Measurements from ENCODE around the gene METTL17. TPM values are rescaled to one million over a fixed set of nuclear protein-coding genes. Genes with fewer than 3 reads are reported as not detected.
A peak's percentile ranks its signal among the peaks of the same experiment; 100 is the strongest.

The METTL17 gene
- total and polyA plus RNA-seq, 2 of the 13 experiments (the other 11 are each of a cell fraction or from before 2014, with no cell fraction given), result 122 to 199 TPM

DNA sequence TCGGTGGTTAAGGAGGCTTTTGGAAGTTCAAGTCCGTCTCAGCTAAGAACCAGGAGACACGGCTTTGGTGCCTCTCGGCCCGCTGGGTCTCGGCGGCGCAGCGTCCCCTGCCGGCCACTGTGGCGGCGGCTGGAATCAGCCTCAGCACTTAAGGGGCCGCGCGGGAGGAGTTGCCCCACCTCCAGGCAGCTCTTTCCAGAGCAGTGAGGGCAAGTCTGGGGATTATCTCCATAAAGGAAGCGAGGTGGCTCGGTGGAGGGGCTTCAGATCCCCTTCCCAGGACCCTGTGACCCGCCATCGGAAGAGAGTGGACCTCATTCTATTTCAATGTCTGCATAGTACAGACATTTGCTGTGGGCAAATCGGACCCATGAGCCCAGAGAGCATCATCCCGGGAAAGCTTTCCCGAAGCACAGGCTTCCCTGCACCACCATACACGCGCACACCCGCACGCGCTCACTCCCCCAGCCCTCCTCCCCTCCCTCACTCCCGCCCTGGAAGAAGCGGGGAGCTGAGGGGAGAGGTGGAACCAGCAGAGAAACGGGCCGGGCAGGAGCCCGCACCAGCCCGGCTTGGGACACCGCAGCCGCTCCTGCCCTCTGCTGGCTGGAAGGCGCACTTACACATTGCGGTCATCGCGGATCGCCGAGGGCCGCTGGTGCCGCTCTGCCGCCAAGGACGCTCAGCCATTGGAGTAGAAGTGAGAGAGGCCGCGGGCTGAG lies 18.6 kb upstream of the METTL17 start (continued):
- TF ChIP-seq KDM5A (IDR thresholded peaks at IDR 0.05; ENCODE audit: borderline replicate concordance, low read length) (no peak), FOXP1 (IDR thresholded peaks at IDR 0.05) (no peak), FOXP1 (CRISPR knock-in tag; IDR thresholded peaks at IDR 0.05) (no peak), ZUFSP (CRISPR knock-in tag; IDR thresholded peaks at IDR 0.05; ENCODE audit: borderline replicate concordance) (no peak), ZNF468 (CRISPR knock-in tag; IDR thresholded peaks at IDR 0.05) (no peak), PAX8 (CRISPR knock-in tag; IDR thresholded peaks at IDR 0.05; ENCODE audit: borderline replicate concordance) (no peak), KDM1A (CRISPR knock-in tag; IDR thresholded peaks at IDR 0.05) (no peak), ZBTB26 (CRISPR knock-in tag; IDR thresholded peaks at IDR 0.05; ENCODE audit: borderline replicate concordance) (peak; percentile 76), ZFP37 (CRISPR knock-in tag; IDR thresholded peaks at IDR 0.05; ENCODE audit: borderline replicate concordance) (0 out of 2 replicates have a peak, but pooled peaks have one; percentile 28), NBN (conservative IDR thresholded peaks at IDR 0.05) (no peak), NFYB (CRISPR knock-in tag; IDR thresholded peaks at IDR 0.05) (0 out of 2 replicates have a peak, but pooled peaks have one; percentile 38), YY1 (IDR thresholded peaks at IDR 0.05; ENCODE audit: insufficient read depth, insufficient replicate concordance, low read depth, low read length) (peak; percentile 52), MNT (IDR thresholded peaks at IDR 0.05) (no peak), ZBTB20 (CRISPR knock-in tag; IDR thresholded peaks at IDR 0.05; ENCODE audit: borderline replicate concordance, low read depth) (0 out of 2 replicates have a peak, but pooled peaks have one; percentile 12), ZNF737 (CRISPR knock-in tag; IDR thresholded peaks at IDR 0.05; ENCODE audit: borderline replicate concordance) (no peak)
- TF ChIP-seq, protein P1, sequence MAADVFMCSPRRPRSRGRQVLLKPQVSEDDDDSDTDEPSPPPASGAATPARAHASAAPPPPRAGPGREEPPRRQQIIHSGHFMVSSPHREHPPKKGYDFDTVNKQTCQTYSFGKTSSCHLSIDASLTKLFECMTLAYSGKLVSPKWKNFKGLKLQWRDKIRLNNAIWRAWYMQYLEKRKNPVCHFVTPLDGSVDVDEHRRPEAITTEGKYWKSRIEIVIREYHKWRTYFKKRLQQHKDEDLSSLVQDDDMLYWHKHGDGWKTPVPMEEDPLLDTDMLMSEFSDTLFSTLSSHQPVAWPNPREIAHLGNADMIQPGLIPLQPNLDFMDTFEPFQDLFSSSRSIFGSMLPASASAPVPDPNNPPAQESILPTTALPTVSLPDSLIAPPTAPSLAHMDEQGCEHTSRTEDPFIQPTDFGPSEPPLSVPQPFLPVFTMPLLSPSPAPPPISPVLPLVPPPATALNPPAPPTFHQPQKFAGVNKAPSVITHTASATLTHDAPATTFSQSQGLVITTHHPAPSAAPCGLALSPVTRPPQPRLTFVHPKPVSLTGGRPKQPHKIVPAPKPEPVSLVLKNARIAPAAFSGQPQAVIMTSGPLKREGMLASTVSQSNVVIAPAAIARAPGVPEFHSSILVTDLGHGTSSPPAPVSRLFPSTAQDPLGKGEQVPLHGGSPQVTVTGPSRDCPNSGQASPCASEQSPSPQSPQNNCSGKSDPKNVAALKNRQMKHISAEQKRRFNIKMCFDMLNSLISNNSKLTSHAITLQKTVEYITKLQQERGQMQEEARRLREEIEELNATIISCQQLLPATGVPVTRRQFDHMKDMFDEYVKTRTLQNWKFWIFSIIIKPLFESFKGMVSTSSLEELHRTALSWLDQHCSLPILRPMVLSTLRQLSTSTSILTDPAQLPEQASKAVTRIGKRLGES (CRISPR knock-in tag; IDR thresholded peaks at IDR 0.05; ENCODE audit: borderline replicate concordance), result 0 out of 2 replicates have a peak, but pooled peaks have one; percentile 28
- TF ChIP-seq, protein P2, sequence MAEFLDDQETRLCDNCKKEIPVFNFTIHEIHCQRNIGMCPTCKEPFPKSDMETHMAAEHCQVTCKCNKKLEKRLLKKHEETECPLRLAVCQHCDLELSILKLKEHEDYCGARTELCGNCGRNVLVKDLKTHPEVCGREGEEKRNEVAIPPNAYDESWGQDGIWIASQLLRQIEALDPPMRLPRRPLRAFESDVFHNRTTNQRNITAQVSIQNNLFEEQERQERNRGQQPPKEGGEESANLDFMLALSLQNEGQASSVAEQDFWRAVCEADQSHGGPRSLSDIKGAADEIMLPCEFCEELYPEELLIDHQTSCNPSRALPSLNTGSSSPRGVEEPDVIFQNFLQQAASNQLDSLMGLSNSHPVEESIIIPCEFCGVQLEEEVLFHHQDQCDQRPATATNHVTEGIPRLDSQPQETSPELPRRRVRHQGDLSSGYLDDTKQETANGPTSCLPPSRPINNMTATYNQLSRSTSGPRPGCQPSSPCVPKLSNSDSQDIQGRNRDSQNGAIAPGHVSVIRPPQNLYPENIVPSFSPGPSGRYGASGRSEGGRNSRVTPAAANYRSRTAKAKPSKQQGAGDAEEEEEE (CRISPR knock-in tag; IDR thresholded peaks at IDR 0.05; ENCODE audit: borderline replicate concordance), result no peak
- TF ChIP-seq, protein P3, sequence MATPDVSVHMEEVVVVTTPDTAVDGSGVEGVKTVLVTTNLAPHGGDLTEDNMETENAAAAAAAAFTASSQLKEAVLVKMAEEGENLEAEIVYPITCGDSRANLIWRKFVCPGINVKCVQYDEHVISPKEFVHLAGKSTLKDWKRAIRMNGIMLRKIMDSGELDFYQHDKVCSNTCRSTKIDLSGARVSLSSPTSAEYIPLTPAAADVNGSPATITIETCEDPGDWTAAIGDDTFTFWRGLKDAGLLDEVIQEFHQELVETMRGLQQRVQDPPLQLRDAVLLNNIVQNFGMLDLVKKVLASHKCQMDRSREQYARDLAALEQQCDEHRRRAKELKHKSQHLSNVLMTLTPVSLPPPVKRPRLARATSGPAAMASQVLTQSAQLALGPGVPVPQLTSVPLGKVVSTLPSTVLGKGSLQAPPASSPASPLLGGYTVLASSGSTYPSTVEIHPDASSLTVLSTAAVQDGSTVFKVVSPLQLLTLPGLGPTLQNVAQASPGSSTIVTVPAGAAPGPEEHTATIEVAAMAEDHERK (CRISPR knock-in tag; IDR thresholded peaks at IDR 0.05; ENCODE audit: low read depth), result no peak

Data from HepG2 (cell line).